Peyer's patch (tissue), 4 donors: ENCODE results near the gene IL12RB2.

Source experiments
- CTCF ChIP-seq, 6 experiments: fragments of 450-650 bp in 4 of 6; fragments of 200-600 bp in 2 of 6; sonication (generic) in 1 of 6; IDR thresholded peaks; one replicate each; pipeline ENCODE4 v1.5.1; 2017 to 2019; ENCODE audit warnings: antibody characterized with exemption in 6 of 6, mild to moderate bottlenecking in 3 of 6, moderate library complexity in 1 of 6
- POLR2A ChIP-seq, 2 donors: fragments of 450-650 bp; IDR thresholded peaks; one replicate each; pipeline ENCODE4 v1.5.1; 2017; ENCODE audit warnings: antibody characterized with exemption in 2 of 2, mild to moderate bottlenecking in 2 of 2, moderate library complexity in 2 of 2

GRCh38 chr1:67342076-67342890 is 34.6 kb downstream of the IL12RB2 start:
- TF ChIP-seq POLR2A (IDR thresholded peaks at IDR 0.05) (no peak), CTCF (IDR thresholded peaks at IDR 0.05) (no peak)
